ENCODE data around the gene GPR55.

The GPR55 gene

DNA sequence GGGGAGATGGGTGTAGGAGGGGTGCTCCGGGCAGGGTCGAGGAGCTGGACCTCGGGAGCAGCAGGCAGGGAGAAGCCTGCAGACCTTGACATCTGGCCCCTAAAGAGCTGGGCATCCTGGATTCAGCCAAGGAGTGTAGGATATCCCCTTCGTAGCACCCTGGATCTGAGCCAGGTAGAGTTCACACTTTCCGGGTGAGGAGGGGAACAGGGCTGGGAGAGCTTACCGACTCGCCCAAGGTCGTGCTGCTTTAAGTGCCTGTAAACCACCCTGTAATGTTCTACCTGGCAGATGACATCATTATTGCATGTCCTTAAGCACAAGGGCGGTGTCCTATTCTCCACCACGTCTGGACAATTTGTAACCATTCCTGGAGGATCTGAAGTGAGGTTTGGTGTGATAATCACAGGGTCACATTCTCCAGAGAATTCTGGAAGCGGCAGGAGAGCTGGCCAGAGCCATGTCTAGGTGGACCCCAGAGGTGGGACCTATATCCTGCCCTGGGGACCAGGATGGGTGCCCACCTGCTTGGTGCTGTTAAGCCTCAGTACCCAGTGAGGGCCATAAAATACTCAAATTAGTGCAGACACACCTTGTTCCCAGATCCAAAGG lies 45.7 kb downstream of the GPR55 start:
- no peak for DNase-seq (ENCODE audit: low read depth)

DNA sequence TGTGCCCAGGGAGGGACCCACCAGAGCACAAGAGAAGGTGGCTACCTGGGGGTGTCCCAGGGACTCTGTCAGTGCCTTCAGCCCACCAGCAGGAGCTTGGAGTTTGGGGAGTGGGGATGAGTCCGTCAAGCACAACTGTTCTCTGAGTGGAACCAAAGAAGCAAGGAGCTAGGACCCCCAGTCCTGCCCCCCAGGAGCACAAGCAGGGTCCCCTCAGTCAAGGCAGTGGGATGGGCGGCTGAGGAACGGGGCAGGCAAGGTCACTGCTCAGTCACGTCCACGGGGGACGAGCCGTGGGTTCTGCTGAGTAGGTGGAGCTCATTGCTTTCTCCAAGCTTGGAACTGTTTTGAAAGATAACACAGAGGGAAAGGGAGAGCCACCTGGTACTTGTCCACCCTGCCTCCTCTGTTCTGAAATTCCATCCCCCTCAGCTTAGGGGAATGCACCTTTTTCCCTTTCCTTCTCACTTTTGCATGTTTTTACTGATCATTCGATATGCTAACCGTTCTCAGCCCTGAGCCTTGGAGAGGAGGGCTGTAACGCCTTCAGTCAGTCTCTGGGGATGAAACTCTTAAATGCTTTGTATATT lies 46.3 kb downstream of the GPR55 start:
- no peak for DNase-seq (ENCODE audit: low read depth)

DNA sequence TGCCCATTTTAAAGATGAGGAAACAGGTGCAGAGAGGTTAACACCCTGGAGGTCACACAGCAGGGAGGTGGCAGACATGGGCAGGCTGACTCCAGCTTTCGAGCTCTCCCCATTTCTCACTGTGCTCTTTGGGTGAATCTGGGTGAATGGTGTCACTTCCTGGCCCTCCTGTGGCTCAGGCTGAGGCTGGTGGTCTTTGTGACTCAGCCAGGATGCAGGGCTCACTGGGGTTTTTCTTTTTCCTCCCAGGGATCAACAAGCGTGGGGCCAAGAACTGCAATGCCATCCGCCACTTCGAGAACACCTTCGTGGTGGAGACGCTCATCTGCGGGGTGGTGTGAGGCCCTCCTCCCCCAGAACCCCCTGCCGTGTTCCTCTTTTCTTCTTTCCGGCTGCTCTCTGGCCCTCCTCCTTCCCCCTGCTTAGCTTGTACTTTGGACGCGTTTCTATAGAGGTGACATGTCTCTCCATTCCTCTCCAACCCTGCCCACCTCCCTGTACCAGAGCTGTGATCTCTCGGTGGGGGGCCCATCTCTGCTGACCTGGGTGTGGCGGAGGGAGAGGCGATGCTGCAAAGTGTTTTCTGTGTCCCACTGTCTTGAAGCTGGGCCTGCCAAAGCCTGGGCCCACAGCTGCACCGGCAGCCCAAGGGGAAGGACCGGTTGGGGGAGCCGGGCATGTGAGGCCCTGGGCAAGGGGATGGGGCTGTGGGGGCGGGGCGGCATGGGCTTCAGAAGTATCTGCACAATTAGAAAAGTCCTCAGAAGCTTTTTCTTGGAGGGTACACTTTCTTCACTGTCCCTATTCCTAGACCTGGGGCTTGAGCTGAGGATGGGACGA lies 47.1 kb downstream of the GPR55 start:
- DNase-seq (ENCODE audit: low read depth) = no peak

DNA sequence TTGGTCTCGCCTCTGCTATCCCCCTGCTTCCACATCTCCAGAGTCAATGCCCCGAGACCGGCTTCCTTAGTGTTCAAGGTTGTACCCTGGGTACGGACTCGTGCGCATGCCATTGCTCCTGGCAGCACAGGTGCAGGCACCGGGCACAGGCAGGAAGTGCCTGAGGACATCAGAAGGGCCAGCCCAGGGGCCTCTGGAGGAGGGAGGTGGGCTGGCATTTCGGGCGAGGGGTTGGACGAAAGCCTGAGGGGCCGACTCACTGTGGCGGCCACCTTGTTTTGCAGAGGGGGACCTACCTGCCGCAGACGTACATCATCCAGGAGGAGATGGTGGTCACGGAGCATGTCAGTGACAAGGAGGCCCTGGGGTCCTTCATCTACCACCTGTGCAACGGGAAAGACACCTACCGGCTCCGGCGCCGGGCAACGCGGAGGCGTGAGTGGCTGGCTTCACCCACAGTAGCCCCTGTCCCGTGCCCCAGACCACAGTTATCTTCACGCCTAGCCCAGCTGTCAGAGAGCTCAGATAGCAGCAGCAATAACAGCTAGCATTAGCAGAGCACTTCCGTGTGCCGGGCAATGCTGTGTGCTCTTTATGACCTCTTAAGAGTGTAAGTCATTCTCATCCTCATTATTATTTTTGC lies 47.8 kb downstream of the GPR55 start:
- no peak for DNase-seq (ENCODE audit: low read depth)

DNA sequence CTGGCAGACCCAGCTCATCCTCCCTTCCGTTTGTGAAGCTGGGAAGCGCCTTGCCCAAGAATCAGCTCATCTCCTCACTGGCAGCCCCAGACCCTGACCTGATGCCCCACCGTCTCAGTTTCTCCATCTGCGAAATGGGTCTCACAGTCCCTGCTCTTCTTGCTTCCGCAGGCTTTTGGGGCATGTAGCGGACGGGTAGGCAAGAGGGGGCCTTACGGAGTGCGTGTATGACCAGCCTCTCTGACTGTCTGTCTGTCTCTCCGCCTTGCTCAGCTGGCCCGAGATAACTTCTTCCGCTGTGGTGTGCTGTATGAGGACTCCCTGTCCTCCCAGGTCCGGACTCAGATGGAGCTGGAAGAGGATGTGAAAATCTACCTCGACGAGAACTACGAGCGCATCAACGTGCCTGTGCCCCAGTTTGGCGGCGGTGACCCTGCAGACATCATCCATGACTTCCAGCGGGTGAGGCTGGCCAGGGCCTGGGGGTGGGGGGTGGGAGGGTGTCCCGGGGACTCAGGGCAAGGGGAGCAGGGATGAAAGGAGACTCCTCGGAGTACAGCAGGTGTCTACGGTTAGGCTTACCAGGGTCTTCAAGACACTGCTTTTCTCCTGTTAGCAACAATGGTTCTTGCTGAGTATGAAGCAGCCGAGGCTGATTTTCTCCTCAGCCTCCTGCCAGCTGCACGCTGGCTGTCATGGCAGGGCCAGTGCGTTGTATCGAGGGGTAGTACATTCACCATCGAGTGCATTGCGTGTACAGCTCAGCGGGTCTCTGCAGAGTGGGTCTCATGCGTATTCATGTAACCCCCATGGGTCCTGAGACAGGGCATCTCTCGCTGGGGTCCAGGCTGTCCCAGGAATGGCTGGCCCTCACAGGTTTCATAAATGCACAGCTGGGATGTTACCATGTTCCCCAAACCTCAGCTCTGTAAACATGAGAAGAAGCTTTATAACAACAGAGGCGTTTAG lies 49.4 kb downstream of the GPR55 start:
- DNase-seq (ENCODE audit: low read depth) = no peak

DNA sequence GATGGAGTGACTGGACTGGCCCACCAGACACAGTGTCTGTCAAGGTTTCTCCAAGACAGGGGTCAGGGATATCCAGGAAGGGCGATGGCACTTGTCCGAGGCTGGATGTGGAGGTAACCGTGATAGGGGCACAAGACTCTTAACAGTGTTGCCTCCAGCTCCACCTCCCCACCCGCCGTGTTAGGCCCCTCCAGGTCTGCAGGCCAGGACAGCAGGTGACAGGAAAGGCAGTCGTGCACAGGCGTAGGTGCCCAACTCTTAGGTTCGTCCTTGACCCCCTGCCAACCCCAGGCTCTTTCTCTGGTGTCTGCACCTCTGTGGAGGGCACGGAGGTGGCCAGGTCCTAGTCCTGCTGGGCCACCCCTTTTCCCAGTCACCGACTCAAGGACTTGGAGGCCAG lies 50.2 kb downstream of the GPR55 start:
- DNase-seq (ENCODE audit: low read depth) = no peak

DNA sequence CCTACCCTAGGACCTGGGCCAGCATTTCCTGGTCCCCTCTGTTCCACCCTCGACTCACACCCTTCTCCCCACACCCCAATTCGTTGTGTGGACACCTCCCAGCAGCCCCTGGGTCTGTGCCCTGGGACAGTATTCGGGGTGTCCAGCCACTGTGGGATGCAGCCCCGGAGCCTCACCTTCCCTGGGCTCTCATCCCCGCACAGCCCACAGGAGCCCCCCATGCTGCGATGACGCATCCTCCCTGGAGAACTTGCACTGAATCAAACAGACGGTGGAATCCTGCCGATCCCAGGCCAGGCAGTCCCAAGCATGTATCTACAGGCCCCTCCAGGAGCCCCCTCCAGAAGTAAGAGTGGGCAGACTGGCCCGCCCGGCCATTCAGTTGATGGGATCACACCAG lies 50.6 kb downstream of the GPR55 start:
- no peak for DNase-seq (ENCODE audit: low read depth)

DNA sequence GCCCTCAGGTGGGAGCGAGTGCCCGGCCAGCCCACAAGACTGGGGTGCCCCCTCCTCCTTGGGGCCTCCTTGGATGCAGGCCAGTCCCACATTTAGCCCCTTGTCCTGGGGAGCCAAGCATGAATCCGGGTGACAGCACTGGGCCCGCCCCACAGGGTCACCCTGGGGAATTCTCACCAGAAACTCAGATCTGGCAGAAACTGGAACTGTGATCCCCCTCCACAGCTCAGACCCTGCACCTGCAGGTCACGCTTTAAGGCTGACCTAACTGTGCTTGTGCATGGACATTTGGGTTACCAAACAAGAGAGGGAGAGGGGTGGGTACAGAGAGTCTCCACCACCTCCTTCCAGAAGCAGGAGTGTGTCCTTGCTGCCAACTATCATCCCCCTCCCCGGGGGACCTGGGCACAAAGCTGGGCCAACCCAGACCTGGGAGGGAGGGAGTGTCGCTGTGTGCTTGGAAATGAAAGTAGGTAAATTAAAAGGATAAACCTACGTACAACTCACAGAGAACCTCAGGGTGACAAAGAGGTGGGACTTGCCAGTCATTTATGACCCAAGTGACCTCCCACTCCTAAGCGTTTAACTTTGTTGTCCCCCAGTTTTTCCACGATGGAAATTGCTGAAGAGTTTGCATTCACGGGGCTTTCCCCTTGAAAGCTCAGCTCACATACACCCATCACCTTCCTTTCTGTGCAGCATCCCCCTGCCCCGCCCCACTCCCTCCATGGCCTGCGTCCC lies 51.2 kb downstream of the GPR55 start:
- DNase-seq (ENCODE audit: low read depth) = no peak

DNA sequence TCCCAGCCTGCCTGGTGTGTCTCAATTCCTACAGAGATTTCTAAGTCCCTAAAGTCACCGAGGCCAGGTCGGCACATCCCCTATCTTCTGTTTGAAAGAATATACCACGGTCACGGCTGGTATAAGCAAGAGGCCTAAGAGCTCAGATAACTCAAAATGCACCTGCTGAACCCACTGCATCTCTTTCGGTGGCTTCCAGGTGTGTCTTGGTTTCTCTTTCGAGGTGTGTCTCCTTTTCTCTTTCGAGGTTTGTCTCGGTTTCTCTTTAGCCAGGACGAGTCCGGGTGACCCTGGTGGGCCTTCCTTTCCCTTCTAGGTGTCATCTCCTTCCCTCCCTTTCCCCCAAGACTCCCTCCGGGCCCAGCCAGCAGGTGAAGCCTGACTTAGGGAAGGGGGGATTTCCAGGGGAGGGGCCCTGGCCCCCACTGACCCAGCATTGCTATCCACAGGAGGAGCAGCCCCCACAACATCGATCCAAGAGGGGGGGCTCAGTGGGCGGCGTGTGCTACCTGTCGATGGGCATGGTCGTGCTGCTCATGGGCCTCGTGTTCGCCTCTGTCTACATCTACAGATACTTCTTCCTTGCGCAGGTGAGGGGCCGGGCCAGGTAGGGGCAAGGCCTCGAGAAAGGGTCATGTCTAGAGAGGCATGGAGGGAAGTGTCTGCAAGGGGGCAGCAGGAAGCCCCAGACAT lies 51.9 kb downstream of the GPR55 start:
- no peak for DNase-seq (ENCODE audit: low read depth)

DNA sequence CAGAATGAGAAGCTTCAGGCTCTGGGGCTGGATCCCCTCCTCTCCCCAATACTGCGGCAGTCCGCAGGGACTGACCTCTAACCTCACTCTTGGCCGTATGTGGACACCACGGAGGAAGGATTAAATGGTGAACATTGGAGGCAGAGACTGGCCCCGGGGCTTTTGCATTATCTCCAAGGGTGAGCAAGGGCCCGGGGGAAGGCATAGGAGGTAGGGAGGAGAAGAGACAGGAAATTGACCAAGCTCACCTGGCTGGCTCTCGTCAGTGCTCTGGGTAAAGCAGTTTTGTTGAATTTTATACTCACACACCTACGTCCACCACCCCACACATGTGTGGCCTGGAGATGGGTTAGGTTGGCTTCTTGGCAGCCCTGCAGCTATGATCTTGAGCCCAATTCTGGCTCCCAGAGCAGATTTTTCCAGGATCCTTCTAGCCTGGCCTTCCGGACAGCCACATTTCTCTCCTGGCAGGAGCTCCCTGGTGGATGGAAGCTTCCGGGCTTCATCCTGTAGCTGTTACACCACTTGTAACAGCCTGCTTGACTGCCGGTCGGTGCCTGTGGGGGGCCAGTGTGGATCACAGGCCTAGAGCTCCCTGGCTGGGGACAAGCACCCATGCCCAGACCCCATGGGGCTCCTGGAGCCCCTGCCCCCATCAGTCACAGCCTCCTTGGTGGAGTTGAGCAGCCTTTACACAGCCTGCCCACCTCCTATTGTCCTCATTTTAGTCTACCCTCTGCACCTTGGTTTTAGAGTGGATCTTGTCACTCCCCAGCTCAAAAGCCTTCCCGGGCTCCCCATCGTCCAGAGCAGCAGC lies 52.7 kb downstream of the GPR55 start:
- no peak for DNase-seq (ENCODE audit: low read depth)

DNA sequence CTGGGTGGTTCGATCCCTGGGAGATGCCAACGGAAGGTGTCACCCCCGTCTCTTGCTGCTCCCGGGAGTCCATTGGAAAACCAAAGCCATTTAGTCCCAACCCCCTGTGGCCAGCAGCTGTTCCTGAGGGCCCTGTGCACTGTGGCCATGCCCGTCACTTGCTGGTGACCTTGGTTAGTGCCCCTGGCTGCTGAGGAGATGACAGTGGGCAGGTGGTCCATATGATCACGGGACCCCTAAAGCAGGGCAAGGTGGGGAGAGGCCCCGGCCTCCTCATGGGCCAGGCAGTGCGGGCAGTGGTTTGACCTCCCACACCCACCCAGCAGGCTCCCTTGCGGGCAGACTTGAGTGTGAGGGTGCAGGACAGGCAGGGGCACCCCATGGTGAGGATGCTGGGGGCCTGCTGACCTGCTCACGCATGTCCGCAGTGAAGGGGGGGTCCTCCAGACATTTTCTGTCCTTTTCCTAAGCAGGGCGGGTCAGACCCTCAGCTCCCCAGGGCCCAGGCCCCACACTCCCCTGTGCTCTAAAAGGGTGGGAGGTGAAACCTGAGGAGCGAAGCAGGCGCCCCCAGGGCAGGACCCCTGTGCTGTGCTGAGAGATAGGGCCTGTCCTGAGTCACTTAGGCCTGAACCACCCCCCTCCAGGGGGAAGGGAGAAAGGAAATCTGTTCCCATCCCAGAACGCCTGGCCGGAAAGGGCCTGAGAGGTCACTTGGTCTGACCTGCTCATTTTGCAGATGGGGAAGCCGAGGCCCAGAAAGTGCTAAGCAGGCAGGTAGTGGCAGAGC lies 53.5 kb downstream of the GPR55 start:
- DNase-seq (ENCODE audit: low read depth) = no peak

DNA sequence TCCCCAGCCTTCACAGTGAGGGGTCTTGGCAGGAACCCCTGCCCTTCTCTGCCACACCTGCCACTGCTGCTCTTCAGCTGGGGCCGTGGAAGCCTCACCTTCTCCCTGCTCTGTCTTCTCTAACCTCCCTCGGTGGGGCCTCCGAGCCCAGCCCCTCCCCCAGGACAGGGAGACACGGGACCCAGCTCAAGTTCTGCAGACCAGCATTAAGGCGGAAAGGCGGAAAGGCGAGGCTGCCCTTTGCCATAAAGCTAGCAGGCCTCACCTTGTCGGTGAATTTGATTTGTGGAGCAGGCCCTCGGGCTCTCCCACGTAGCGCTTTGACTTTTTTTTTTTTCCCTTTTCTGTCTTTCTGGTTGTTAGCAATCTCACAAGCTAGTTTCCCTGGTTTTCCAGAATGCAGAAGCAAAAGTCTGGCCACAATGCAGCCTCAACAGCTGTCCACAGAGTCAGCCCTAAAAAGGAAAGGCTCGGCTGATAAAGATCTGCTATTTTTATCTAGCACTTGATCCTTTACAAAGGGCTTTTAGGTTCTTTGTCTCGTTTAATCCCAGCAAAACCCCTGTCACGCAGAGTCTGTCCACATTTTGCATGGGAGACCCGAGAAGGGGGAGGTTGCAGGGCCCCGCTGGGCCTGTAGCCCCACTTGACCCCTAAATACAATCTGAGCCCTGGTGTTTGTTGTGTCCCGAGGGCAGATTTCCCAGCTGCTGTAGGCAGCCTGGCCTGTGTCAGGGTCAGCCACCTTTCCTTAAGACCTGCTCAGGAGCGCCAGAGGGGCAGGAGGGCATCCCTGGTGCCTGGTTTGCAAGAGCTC lies 54.3 kb downstream of the GPR55 start:
- peak; percentile 18 for DNase-seq (ENCODE audit: low read depth)

DNA sequence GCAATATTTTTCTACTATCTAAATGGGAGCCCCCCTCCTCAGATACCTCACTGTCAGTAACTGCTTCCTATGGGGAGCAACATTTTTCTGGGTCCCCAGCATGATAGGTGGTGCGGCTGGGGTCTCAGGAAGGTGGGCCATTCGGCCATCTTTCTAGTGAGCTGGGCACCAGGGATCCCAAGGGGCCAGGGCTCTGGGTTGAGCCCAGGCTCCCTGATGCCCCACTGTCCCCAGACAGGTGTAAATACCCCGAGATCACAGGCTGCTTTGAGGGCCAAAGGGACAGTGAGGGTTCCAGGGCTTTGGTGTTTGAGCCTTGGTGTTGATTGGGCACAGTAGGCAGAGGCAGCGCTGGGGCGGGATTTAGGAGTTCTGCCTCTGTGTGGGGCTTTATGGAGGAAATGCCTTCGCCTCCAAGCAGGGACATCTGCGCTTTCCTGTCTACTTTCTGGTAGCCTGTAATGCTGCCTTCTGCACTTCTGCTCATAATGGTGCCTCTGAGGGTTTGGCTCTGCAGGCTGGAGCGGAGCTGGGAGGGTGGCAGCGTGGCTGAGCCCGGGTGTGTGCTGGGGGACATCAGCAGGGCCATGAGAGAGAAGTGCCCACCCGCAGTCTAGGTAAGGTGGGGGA lies 55.0 kb downstream of the GPR55 start:
- no peak for DNase-seq (ENCODE audit: low read depth)

DNA sequence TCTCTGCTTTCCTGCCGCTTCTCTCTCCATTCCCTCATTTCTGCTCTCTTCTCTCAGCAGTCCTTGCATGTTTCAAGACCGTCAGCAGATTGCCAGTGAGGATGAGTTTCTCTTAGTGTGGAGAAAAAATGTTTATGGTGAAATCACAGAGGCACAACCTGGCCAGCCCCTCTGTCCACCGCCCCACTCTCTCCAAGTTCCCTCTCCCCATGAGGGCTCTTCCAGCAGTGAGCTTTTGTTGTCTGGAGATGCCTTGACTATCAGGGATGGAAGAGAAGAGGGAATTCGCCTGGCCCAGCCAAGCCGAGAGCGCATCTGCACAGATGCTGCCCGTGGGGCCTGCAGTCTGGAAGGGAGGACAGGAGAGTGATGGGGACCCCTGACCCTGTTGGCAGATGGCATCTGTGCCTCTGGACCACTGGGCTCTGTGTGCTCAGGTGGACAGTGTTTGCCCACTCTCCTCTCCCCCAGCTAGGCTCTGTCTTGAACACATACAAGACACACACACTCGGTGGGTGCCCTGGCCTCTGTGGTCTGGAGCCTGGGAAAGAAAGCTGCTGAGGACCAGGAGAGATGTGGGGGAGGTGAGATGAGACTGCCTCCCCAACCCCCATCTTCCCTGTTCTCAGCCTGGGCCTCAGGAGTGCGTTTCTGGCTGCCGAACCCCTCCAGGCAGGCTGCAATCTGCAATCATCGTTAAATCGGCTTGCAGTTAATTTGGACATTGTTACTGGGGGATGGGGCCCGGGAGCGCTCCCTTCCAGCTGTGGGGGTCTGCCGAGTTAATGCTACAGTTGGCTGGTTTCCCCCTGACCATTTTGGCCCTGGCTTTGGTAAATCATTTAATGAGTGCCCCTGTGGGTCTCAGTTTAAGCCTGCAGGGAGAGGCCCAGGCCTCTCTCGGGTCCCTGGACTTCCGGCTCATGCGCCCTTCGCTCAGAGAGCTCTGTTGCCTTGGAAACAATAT lies 55.8 kb downstream of the GPR55 start:
- no peak for DNase-seq (ENCODE audit: low read depth)

DNA sequence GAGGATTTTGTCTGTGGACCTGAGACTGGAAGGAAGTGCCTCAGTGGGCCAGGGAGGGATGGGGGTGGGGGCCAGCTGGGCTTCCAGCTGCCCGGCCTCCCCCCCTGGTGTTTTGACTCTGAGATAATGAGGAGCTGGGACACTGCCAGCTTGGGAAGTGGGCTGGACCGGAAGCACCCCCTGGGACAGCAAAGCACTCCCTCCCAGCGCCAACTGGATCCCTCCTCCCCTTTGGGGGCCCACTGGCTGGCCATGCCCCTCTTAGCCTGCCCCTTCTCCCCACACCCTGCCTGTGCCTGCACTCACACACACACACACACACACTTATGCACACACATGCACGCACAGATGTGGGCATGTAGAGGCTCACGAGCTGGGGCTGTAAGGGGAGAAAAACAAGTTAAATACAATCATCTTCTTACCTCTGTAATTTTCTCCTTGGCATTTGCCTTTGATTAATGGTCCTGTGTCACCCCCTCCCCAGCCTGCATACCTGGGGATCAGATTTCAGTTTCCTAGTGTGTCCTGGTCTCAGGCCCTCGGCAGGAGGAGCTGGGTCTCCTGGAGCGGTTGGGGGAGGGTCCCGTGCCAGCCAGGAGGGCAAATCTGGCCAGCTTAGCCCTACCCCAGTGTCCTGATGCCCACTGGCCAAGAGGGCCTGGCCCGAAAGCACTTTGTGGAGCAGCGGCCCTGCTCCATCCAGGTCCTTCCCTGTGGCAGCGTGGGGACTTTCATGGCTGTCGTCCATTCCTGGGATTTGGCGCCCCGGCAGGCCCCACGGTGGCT lies 56.7 kb downstream of the GPR55 start:
- DNase-seq (ENCODE audit: low read depth) = no peak

Measured in EH (cell line).